ENCODE measurements around the gene IGSF11.

- TF ChIP-seq CTCF (conservative IDR thresholded peaks at IDR 0.05; ENCODE audit: low read depth, low read length) (no peak), EZH2 (IDR thresholded peaks at IDR 0.05; ENCODE audit: low read length, unreplicated experiment) (no peak), EZH2phosphoT487 (IDR thresholded peaks at IDR 0.05; ENCODE audit: borderline replicate concordance, low read length) (no peak)
Observed at GRCh38 chr3:119080364-119080763, 45.7 kb upstream of the IGSF11 start.
